Stimulated activated CD4-positive, alpha-beta T cell treated with anti-CD3 and anti-CD28 coated beads, TNF-alpha, amount 100 ng/mL, for 48 hours (primary cell): ENCODE data around the gene H3-3A.

Source experiments
- DNase-seq, 3 donors: peaks; one replicate each; pipeline ENCODE4 v3.0.0-alpha.2; 2020; ENCODE audit warnings: low read depth in 3 of 3

The H3-3A gene

GRCh38 chr1:226111098-226111882 is 48.8 kb downstream of the H3-3A start:
- DNase-seq = no peak

DNA sequence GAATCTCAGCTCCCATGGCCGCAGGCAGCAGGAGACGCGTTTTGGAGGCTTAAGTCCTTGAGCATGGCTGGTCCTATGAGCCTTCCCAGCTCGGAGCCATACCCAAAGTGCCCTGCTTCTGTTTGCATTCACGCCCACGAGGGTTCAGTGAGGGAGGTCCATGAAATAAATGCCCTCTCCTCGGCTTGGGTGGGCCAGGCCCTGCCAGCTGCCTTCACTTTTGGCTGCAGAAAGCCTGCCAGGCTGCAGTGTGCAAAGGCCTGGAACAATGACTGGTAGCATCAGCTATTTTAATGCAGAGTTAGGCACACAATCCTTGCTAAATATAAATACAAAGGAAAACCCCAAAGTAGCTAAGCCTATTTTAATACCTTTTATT is 49.4 kb downstream of the H3-3A start:
- no peak for DNase-seq

GRCh38 chr1:226112626-226113025 is 50.1 kb downstream of the H3-3A start:
- DNase-seq = no peak

DNA sequence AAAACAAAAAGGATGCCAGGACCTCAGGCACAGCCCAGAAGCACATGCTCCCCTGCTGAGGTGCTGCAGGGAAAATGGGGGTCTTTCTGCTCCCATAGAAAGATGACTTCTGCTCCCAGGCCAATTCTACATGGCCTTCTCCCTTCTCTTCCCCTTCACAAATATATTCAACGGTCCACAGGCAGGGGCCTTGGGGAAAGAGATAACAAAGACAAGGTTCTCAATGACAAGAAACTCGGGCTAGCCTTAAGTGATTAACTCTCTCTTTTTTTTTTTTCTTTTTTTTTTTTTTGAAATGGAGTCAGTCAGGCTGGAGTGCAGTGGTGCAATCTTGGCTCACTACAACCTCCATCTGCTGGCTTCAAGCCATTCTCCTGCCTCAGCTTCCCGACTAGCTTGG is 54.2 kb downstream of the H3-3A start:
- DNase-seq = no peak

DNA sequence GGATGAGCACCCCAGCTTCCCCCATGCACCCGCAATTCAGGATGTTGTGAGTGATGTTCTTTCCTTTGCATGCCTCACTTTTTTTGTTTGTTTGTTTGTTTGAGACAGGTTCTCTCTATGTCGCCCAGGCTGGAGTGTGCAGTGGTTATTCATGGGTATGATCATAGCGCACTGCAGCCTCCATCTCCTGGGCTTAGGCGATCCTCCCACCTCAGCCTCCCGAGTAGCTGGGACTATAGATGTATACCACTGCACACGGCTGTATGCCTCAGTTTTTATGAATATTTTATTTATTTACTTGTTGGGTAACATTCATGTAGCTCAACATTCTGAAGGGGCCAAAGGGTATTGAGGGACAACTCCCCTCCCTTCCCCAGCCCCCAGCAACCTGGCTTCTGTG is 54.8 kb downstream of the H3-3A start:
- DNase-seq = no peak

DNA sequence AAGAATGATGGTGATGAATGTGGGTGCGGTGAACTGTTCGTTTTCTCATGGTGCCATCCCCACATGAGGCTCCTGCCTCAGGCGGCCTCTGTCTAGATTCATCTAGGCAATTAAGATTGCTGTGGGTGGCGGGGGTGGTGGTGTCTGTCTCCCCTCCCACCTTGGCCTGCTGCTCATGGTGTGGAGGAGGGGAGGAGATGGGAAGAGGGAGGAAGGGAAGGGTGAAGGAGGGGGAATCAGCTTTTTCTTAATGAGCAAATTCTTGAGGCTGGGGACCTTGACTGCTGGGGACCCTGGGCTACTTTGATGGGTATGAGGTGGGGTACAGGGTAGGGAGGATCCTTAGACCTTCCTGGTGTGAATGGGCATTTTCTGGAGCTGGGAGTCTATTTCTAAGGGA is 55.8 kb downstream of the H3-3A start:
- DNase-seq = no peak

DNA sequence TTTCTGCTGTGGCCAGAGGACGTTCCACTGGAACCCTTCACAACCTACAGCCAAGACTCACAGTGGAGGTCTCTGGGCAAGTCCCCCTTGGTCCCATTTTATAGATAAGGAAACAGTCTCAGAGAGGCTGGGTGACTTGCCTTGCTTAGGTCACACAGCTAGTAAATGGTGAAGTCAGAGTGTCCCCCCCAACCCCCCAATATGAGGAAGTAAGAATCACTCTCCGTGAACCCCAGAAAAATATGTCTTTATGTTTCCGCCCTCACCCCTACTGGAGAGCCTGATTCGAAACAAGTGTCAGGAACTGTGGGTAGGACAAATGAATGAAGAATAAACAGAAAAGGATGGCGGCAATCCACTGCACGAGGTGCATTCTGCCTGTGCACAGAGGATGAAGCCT is 56.7 kb downstream of the H3-3A start:
- DNase-seq = no peak

DNA sequence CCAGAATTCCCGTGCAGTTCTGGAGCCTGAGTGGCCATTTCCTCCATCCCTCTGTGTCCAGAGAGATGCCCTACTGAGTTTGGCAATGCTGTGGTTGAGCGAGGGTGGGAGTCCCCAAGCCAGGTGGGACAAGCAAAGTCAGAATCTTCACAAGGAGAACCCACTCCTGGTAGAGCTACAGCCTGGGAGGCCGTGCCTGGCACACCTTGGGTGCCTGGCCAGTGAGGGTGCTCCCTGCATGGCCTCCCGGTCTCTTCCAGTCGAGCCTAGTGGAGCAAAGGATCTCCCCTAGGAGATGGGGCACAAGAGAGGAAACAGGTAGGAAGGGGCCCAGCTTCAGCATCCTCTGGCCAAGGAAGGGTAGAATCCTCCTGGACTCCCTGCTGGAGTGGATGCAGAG is 57.9 kb downstream of the H3-3A start:
- DNase-seq = no peak

- no peak for DNase-seq
Observed at GRCh38 chr1:226121049-226121586, 58.6 kb downstream of the H3-3A start.
